AG04449 (cell line): Measurements from ENCODE around the gene PNPLA5.

Experiments
- CTCF ChIA-PET: fragments of 350-600 bp; formaldehyde crosslinking; extraction: SDS; loops from one replicate; lab custom pipeline; 2021; ENCODE audit warnings: antibody characterized with exemption; lab: Yijun Ruan, JAX
- POLR2A ChIA-PET: fragments of 400-600, 350-600 bp; formaldehyde crosslinking; extraction: SDS; loops from one replicate; lab custom pipeline; 2020; ENCODE audit warnings: antibody characterized with exemption, inconsistent platforms; lab: Yijun Ruan, JAX
- DNase-seq: peaks from one replicate; pipeline ENCODE4 v3.0.0-alpha.2; 2010; ENCODE audit warnings: low read depth, low spot score
- H3K4me3 ChIP-seq: 2 replicates; pipeline ENCODE4 v1.5.1; 2011; ENCODE audit warnings: low read depth, mild to moderate bottlenecking, control low read depth, low read length
- TF ChIP-seq, protein P1 (sequence below): IDR thresholded peaks from one replicate; pipeline ENCODE4 v1.5.1; 2011; ENCODE audit warnings: mild to moderate bottlenecking, moderate library complexity, low read length, control low read depth, inconsistent platforms; ENCODE audit not compliant: insufficient read depth; ENCODE audit errors: missing control alignments

The PNPLA5 gene

DNA sequence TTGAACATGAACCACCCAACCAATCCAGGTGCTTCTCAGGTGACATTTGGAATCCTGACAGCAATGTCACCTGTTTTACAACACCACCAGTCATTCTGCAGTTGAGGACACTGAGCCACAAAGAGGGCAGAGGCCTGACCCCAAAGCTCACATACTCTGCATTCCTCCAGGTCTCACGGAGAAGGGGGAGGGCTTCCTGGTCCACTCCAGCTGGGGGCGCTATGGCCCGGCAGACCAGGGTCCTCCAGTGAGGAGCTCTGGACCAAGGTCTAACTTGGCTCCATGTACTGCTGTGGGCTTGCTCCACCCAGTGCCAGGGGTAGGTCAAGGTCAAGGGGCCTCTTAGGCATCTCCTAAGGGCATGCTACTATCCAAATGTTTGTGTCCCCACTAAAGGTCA is 30.3 kb upstream of the PNPLA5 start:
- no peak for DNase-seq
- ChIA-PET CTCF (interaction anchor here (1.4 to 1.7 kb wide), 3 partner anchors 11 to 32 kb away, joined by 3 to 6 read pairs (median 3); no protein-coding TSS in a partner anchor), POLR2A (no interaction called here)
- no peak overlapping the region for H3K4me3 ChIP-seq
- TF ChIP-seq, protein P1, sequence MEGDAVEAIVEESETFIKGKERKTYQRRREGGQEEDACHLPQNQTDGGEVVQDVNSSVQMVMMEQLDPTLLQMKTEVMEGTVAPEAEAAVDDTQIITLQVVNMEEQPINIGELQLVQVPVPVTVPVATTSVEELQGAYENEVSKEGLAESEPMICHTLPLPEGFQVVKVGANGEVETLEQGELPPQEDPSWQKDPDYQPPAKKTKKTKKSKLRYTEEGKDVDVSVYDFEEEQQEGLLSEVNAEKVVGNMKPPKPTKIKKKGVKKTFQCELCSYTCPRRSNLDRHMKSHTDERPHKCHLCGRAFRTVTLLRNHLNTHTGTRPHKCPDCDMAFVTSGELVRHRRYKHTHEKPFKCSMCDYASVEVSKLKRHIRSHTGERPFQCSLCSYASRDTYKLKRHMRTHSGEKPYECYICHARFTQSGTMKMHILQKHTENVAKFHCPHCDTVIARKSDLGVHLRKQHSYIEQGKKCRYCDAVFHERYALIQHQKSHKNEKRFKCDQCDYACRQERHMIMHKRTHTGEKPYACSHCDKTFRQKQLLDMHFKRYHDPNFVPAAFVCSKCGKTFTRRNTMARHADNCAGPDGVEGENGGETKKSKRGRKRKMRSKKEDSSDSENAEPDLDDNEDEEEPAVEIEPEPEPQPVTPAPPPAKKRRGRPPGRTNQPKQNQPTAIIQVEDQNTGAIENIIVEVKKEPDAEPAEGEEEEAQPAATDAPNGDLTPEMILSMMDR = no peak

DNA sequence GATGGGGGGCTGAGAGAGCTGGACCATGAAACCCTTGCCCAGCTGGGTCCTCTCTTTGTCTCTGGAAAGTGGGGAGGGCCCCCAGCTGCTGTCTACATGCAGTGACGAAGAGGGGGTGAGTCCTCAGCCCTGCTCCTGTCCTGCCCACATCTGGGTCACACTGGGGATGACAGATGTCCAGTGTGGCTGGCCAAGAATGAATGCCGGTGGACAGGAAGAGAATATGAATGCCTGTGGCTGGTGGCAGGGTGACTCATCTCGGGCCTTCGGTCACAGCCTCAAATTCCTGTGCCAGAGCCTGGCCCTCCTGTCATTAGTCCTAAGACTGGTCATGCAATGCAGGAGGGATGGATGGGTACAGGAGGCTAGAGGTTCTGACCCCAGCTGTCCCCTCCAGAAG is 29.6 kb upstream of the PNPLA5 start:
- ChIA-PET CTCF (interaction anchor here (0.7 to 1.7 kb wide), 6 partner anchors 10 to 36 kb away, joined by 3 to 6 read pairs (median 3); no protein-coding TSS in a partner anchor), POLR2A (no interaction called here)
- DNase-seq = no peak
- TF ChIP-seq, protein P1 = no peak
- H3K4me3 ChIP-seq = no peak overlapping the region

DNA sequence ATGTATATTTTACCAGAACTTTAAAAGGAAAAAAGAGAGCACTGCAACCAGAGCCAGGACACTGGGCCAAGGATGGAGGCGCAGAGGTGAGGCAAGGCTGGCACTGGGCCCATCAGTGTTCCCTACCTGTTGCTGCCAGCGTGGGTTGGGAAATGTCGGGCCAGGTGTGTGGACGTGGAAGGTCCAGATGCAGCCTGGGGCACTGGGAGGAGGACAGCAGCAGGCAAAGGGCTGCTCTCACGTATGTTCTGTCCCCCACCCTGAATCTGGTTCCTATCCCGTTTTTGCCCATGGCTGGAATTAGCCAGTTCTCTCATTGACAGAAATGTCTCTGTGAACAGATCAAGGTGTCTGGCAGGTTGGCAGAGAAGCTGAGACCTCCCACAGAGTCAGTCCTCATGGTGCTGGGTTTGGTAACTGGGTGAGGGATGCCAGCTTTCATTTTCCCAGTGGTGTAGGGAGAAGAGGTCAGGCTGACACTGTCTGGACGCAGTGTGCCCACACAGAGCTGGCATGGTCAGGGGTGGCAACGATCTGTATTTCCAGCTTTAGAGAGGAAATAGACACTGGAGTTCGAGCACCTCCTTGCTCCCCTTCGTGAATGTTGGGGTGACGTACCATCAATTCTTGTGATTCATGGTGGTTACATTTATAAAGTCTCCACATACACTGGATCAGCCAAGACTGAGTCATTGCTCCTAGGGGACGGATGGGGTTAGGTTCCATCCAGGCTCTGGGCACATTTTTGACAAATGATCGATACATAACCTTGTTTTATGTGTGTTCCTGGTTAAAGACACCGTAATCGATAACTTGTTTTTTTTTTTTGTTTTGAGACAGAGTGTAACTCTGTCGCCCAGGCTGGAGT is 27.5 kb upstream of the PNPLA5 start:
- TF ChIP-seq, protein P1 = no peak
- POLR2A ChIA-PET = no interaction called here
- DNase-seq = no peak

DNA sequence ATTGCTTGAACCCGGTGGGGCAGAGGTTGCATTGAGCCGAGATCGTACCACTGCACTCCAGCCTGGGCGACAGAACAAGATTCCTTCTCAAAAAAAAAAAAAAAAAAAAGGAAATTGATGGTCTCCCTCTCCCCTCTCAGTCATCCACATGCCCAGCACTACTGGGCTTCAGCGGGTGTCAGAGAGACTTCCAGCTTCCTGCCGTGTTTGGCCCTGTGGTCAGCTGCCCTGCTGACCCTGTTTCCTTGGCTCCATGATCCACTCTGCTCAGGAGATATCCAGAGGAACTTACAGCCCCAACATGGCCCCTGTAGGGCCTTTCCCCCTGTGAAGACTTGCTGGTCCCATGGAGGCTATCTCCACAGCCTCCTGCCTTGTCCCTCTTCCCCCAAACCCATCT is 25.7 kb upstream of the PNPLA5 start:
- ChIA-PET CTCF (interaction anchor here (1.9 kb wide), 1 partner anchor 14 kb away, joined by 6 read pairs; no protein-coding TSS in a partner anchor), POLR2A (no interaction called here)
- TF ChIP-seq, protein P1 = no peak
- no peak for DNase-seq
- H3K4me3 ChIP-seq = no peak overlapping the region

More for the DNA sequence above, 27.5 kb upstream of the PNPLA5 start:
- H3K4me3 ChIP-seq = no peak overlapping the region
- CTCF ChIA-PET = interaction anchor here (0.8 kb wide), 1 partner anchor 26 kb away, joined by 3 read pairs; no protein-coding TSS in a partner anchor

DNA sequence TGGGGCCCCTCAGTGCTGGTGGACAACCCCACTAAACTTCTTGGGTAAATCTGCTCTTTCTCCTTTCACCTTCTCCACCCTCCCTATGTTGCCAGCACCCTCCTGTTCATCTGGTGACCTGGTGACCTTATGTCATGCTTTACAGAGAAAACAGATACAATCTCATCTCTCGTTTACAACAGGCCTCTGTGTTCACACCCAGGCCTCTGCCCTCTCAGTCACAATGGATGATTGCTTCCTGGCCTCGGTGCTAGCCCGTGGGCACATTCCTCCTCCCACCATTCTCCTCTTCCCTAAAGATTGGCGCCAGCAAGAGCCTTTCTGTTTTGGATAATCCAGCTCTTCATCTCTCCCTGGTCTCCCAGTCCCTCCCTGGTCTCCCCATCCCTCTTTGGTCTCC is 19.5 kb upstream of the PNPLA5 start:
- POLR2A ChIA-PET = no interaction called here
- no peak for DNase-seq
- CTCF ChIA-PET = interaction anchor here (1.4 kb wide), 2 partner anchors 10 to 11 kb away, joined by 3 read pairs; no protein-coding TSS in a partner anchor
- H3K4me3 ChIP-seq = no peak overlapping the region
- TF ChIP-seq, protein P1 = no peak

DNA sequence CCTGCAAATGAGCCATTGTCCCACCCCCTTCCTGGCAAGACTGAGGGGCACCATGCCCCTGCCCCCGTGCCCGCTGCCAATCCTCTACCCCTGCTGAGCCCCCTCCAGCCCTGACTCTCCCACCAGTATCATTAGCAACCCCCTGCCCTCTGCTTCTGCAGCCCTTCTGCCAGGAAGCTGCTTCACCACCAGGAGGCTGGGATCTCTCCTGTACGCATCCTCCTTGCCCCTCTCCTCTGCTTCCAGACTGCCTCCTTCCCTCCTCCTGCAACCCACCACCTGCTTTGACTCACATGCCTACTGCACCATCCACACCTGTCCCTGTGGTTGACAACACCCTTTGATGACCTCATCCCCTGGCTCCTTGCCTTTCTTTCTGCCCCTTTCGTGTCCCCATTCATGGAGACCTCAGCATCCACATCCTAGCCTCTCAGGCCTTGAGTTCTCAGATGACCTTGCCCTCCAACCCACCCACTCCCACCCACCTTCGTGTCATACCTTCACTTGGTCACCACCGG is 18.4 kb upstream of the PNPLA5 start:
- H3K4me3 ChIP-seq = no peak overlapping the region
- DNase-seq = no peak
- POLR2A ChIA-PET = no interaction called here
- CTCF ChIA-PET = no interaction called here
- TF ChIP-seq, protein P1 = no peak
